A549 (cell line): Measurements from ENCODE around the gene TRIM69.

Source experiments
- CTCF ChIP-seq: fragments of >200 bp; sonication (Bioruptor Twin); formaldehyde crosslinking; IDR thresholded peaks from 3 replicates; pipeline ENCODE4 v1.5.1; 2016
- JUN ChIP-seq, 2 experiments: fragments of >200 bp; sonication (Bioruptor Twin); formaldehyde crosslinking; IDR thresholded peaks; 2 replicates in 1 of 2; 3 replicates in 1 of 2; pipeline ENCODE4 v1.6.1; 2016 to 2017
- POLR2A ChIP-seq: IDR thresholded peaks from 2 replicates; pipeline ENCODE4 v1.6.1; 2012; ENCODE audit warnings: mild to moderate bottlenecking, low read length
- SMC3 ChIP-seq: fragments of >200 bp; sonication (Bioruptor Twin); formaldehyde crosslinking; IDR thresholded peaks from 3 replicates; pipeline ENCODE4 v1.6.1; 2018; ENCODE audit warnings: inconsistent platforms

GRCh38 chr15:44801364-44801763 is 65.0 kb downstream of the TRIM69 start:
- TF ChIP-seq POLR2A (no peak), JUN (IDR thresholded peaks at IDR 0.05) (no peak), SMC3 (no peak), CTCF (no peak)
